SK-N-SH treated with all-trans-retinoic acid at 6 μM for 48 hours (cell line): ENCODE data around the gene KCTD17.

Experiments used
- ARNTL ChIP-seq: fragments of 450-650 bp; formaldehyde crosslinking; IDR thresholded peaks from 2 replicates; pipeline ENCODE4 v1.5.0; 2020; ENCODE audit warnings: low read depth, mild to moderate bottlenecking, moderate library complexity, borderline replicate concordance
- SNAI2 ChIP-seq: fragments of 250-450 bp; sonication (Bioruptor Pico); IDR thresholded peaks from 2 replicates; pipeline ENCODE4 v1.5.0; 2020; ENCODE audit warnings: mild to moderate bottlenecking, moderate library complexity
- TOX ChIP-seq: fragments of 250-450 bp; sonication (Bioruptor Pico); IDR thresholded peaks from 2 replicates; pipeline ENCODE4 v1.8.0; 2021; ENCODE audit warnings: mild to moderate bottlenecking, moderate library complexity, borderline replicate concordance
- TF ChIP-seq, protein P1 (sequence below): fragments of 250-450 bp; sonication (Bioruptor Pico); IDR thresholded peaks from 2 replicates; pipeline ENCODE4 v1.8.0; 2021; ENCODE audit warnings: low read depth, mild to moderate bottlenecking, moderate library complexity, borderline replicate concordance
- TF ChIP-seq, protein P2 (sequence below): fragments of 250-450 bp; sonication (Bioruptor Pico); IDR thresholded peaks from 2 replicates; pipeline ENCODE4 v1.8.0; 2020; ENCODE audit warnings: mild to moderate bottlenecking, moderate library complexity, borderline replicate concordance

DNA sequence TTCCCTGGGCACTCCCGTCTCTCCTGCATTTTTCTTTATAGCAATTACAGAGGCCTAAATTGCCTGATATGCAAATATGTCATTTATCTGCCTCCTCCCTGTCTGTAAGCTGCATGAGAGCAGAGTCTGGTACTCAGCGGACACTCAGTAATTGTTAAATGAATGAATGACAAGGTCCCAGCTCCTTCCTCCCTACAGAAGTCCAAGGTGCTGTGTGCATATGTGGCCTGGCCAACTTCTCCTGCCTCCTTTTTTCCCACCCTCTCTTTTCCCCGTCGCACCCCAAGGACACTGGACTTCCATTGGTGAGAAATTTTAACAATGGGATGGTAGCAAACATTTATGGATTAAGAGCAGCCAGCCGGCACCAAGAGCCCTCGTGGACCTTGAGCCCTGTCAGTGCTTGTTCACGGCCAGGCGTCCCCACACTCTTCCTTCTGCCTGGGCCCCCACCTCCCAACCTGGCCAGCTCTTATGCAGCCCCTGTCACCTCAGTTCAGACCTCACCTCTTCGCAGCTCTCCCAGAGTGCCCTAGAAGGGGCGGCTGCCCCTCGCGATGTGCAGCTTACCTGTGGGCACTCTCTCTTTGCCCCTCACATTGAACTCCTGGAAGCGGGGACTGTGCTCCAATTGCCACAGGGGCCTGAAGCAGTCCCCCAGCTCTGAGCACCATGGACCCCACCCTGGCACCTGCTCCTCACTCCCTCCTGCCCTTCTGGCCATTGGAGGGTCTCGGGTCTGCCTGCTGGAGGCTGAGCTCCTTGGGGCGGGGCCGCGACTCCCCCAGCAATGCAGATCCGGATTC lies 56.5 kb downstream of the KCTD17 start:
- TF ChIP-seq, protein P1, sequence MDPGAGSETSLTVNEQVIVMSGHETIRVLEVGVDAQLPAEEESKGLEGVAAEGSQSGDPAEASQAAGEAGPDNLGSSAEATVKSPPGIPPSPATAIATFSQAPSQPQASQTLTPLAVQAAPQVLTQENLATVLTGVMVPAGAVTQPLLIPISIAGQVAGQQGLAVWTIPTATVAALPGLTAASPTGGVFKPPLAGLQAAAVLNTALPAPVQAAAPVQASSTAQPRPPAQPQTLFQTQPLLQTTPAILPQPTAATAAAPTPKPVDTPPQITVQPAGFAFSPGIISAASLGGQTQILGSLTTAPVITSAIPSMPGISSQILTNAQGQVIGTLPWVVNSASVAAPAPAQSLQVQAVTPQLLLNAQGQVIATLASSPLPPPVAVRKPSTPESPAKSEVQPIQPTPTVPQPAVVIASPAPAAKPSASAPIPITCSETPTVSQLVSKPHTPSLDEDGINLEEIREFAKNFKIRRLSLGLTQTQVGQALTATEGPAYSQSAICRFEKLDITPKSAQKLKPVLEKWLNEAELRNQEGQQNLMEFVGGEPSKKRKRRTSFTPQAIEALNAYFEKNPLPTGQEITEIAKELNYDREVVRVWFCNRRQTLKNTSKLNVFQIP (CRISPR knock-in tag) = no peak
- TF ChIP-seq TOX (CRISPR knock-in tag) = no peak
- TF ChIP-seq, protein P2, sequence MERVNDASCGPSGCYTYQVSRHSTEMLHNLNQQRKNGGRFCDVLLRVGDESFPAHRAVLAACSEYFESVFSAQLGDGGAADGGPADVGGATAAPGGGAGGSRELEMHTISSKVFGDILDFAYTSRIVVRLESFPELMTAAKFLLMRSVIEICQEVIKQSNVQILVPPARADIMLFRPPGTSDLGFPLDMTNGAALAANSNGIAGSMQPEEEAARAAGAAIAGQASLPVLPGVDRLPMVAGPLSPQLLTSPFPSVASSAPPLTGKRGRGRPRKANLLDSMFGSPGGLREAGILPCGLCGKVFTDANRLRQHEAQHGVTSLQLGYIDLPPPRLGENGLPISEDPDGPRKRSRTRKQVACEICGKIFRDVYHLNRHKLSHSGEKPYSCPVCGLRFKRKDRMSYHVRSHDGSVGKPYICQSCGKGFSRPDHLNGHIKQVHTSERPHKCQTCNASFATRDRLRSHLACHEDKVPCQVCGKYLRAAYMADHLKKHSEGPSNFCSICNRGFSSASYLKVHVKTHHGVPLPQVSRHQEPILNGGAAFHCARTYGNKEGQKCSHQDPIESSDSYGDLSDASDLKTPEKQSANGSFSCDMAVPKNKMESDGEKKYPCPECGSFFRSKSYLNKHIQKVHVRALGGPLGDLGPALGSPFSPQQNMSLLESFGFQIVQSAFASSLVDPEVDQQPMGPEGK = no peak
- no peak for TF ChIP-seq ARNTL (CRISPR knock-in tag)
- TF ChIP-seq SNAI2 (CRISPR knock-in tag) = no peak
